ENCODE measurements around the gene AUTS2.

AUTS2 gene

GRCh38 chr7:70347463-70348254, 749.4 kb downstream of the AUTS2 start:
- no peak for TF ChIP-seq CTCF (IDR thresholded peaks at IDR 0.05; ENCODE audit: low read depth, low read length, missing control alignments)
- DNase-seq (ENCODE audit: extremely low read depth, low read depth), result no peak
- no peak overlapping the region for H3K4me3 ChIP-seq (replicated peaks; ENCODE audit: low read depth, low read length)

- no peak for DNase-seq (ENCODE audit: extremely low read depth, low read depth)
- H3K4me3 ChIP-seq (replicated peaks; ENCODE audit: low read depth, low read length), result no peak overlapping the region
- TF ChIP-seq CTCF (IDR thresholded peaks at IDR 0.05; ENCODE audit: low read depth, low read length, missing control alignments), result no peak
Measured at GRCh38 chr7:70349031-70349430, 750.8 kb downstream of the AUTS2 start.

DNA sequence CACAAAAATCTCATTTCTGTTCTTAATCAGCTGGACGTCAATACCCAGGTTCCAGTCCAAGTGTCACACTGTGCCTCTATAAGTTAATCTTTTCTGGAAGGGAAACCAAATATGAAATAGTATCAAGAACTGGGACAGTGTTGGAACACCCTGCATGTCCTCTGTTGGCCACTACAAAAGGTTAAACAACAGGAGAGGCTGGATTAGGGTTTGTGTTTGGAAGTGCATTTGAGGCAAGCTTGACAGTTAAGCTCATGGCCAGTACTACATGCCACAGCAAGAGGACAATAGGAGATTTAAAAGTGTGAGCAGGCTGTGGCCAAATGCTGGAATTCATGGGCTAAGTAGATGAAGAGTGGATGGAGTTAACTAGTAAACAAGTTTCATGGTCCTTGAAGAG, 751.5 kb downstream of the AUTS2 start:
- no peak for DNase-seq (ENCODE audit: extremely low read depth, low read depth)
- no peak for TF ChIP-seq CTCF (IDR thresholded peaks at IDR 0.05; ENCODE audit: low read depth, low read length, missing control alignments)
- H3K4me3 ChIP-seq (replicated peaks; ENCODE audit: low read depth, low read length), result no peak overlapping the region

GRCh38 chr7:70352088-70352487, 753.8 kb downstream of the AUTS2 start:
- no peak overlapping the region for H3K4me3 ChIP-seq (replicated peaks; ENCODE audit: low read depth, low read length)
- TF ChIP-seq CTCF (IDR thresholded peaks at IDR 0.05; ENCODE audit: low read depth, low read length, missing control alignments), result no peak
- no peak for DNase-seq (ENCODE audit: extremely low read depth, low read depth)

DNA sequence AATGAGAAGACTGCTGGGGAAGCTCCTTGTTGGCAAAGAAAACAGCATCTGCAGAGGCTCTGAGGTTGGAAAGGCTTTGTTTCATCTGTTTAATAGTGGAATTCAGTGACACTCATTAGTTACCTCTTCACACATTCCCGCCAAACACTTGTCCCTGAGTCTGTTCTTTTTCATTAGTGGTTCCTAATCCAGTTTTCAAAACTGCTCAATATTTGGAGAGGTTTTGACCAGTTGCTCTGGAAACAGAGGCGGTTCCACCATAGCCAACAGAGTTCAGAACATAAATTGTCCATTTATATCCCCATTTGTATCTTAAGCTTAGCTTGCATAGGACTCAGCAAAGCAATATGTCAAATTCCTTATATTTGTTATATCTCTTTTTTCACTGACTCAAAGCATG, 754.6 kb downstream of the AUTS2 start:
- H3K4me3 ChIP-seq (replicated peaks; ENCODE audit: low read depth, low read length), result no peak overlapping the region
- DNase-seq (ENCODE audit: extremely low read depth, low read depth), result no peak
- no peak for TF ChIP-seq CTCF (IDR thresholded peaks at IDR 0.05; ENCODE audit: low read depth, low read length, missing control alignments)

DNA sequence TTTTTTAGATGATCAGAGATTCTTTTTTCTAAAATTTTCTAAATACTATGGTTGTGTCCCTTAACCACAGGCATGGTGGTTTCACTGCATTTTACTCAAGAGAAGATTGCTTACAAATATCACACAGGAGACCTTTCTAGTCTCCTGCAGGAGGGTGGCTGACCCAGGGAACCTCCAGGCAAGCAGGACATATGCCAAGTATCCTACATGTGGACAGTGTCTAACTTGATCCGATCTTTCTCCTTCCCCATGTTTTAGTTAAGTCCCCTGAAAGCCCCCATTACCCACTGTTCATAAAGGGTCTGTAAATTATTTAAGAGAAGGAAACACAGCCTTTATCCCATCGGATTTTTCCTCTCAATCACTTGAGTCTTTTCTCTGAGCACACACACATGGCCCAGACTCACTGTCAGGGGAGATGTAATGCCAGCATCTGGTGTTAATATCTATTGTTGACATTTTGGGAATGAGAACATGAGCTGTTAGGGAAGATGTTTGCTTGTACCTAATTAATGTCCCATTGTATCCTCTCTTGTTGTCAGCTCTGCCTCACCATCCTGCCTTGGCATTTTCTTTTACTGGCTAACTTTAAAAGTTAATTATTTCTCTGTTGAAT, 755.2 kb downstream of the AUTS2 start:
- DNase-seq (ENCODE audit: extremely low read depth, low read depth), result no peak
- no peak overlapping the region for H3K4me3 ChIP-seq (replicated peaks; ENCODE audit: low read depth, low read length)
- TF ChIP-seq CTCF (IDR thresholded peaks at IDR 0.05; ENCODE audit: low read depth, low read length, missing control alignments), result no peak

Data from HFF-Myc (cell line).